Endodermal cell (in vitro differentiated cells): ENCODE data around the gene FMC1. TPM values are rescaled to one million over a fixed set of nuclear protein-coding genes. Genes with fewer than 3 reads are reported as not detected.
A peak's percentile ranks its signal among the peaks of the same experiment; 100 is the strongest.
"Not testable (repeated sequence)": the region's sequence is repeated elsewhere in the genome, so short reads cannot be mapped to it uniquely, and the experiment has no call there.

Experiments
- DNase-seq: peaks from one replicate; pipeline ENCODE4 v3.0.0-alpha.2; 2017
- H3K27ac ChIP-seq: 2 replicates; pipeline ENCODE4 v1.5.1; 2013; ENCODE audit warnings: mild to moderate bottlenecking, low read depth, low read length, moderate library complexity
- H3K27me3 ChIP-seq: 2 replicates; pipeline ENCODE4 v1.6.1; 2013; ENCODE audit warnings: mild to moderate bottlenecking, low read length, moderate library complexity; ENCODE audit not compliant: insufficient read depth, control insufficient read depth, poor library complexity, severe bottlenecking
- H3K36me3 ChIP-seq: 2 replicates; pipeline ENCODE4 v1.7.0; 2013; ENCODE audit warnings: mild to moderate bottlenecking, low read length, moderate library complexity; ENCODE audit not compliant: control insufficient read depth, insufficient read depth
- H3K4me1 ChIP-seq: one replicate; pipeline ENCODE4 v1.7.0; 2013; ENCODE audit warnings: low read length; ENCODE audit not compliant: control insufficient read depth, insufficient read depth
- H3K4me3 ChIP-seq: 2 replicates; pipeline ENCODE4 v1.5.1; 2013; ENCODE audit warnings: mild to moderate bottlenecking, low read length, moderate library complexity
- H3K9ac ChIP-seq: 2 replicates; pipeline ENCODE4 v1.6.1; 2013; ENCODE audit warnings: mild to moderate bottlenecking, low read length, moderate library complexity; ENCODE audit not compliant: poor library complexity, severe bottlenecking; ENCODE audit errors: extremely low read depth
- H3K9me3 ChIP-seq: 2 replicates; pipeline ENCODE4 v1.6.1; 2013; ENCODE audit warnings: mild to moderate bottlenecking, low read length, moderate library complexity; ENCODE audit not compliant: control insufficient read depth
- H3K27ac Mint-ChIP-seq: 2 replicates; pipeline ENCODE4 v1.8.0; 2020; ENCODE audit warnings: mixed read lengths
- H3K27me3 Mint-ChIP-seq: 2 replicates; pipeline ENCODE4 v1.8.0; 2021; ENCODE audit warnings: mild to moderate bottlenecking, mixed read lengths; ENCODE audit not compliant: insufficient read depth
- H3K36me3 Mint-ChIP-seq: 2 replicates; pipeline ENCODE4 v1.8.0; 2020; ENCODE audit warnings: low read depth, mixed read lengths
- H3K4me1 Mint-ChIP-seq: 2 replicates; pipeline ENCODE4 v1.8.0; 2020; ENCODE audit warnings: mixed read lengths
- H3K4me3 Mint-ChIP-seq: 2 replicates; pipeline ENCODE4 v1.8.0; 2020; ENCODE audit warnings: mild to moderate bottlenecking, moderate library complexity, mixed read lengths
- H3K9me3 Mint-ChIP-seq: 2 replicates; pipeline ENCODE4 v1.8.0; 2020; ENCODE audit warnings: mild to moderate bottlenecking, mixed read lengths
- WGBS, 2 experiments: methylation state at CpG; one replicate each; pipeline versions ENCODE4 v1.1.5 to v1.1.7; 2013; ENCODE audit warnings: missing lambda C conversion rate in 2 of 2, mixed read lengths in 1 of 2; ENCODE audit not compliant: insufficient coverage in 1 of 2, insufficient read length in 1 of 2; 5-methylcytosine and 5-hydroxymethylcytosine counted together
- total RNA-seq, 2 donors: library from RNA; stranded (reverse); fragmentation: NEBNext Ultra II Directional in 1 of 2; extraction: Animal tissue kit (Norgen Biotek cat#: 25700) in 1 of 2; gene quantifications; 2 replicates in 1 of 2; 3 replicates in 1 of 2; pipeline ENCODE4 v1.2.1, GENCODE V29; 2021
- TF ChIP-seq, protein P1 (sequence below): fragments of 200-600 bp; sonication (generic); conservative IDR thresholded peaks from 2 replicates; pipeline ENCODE4 v1.5.0; 2021; ENCODE audit warnings: antibody characterized with exemption, mild to moderate bottlenecking

The FMC1 gene
- total RNA-seq, 2 donors from 2014 or later, result 10.8 to 17.1 TPM

DNA sequence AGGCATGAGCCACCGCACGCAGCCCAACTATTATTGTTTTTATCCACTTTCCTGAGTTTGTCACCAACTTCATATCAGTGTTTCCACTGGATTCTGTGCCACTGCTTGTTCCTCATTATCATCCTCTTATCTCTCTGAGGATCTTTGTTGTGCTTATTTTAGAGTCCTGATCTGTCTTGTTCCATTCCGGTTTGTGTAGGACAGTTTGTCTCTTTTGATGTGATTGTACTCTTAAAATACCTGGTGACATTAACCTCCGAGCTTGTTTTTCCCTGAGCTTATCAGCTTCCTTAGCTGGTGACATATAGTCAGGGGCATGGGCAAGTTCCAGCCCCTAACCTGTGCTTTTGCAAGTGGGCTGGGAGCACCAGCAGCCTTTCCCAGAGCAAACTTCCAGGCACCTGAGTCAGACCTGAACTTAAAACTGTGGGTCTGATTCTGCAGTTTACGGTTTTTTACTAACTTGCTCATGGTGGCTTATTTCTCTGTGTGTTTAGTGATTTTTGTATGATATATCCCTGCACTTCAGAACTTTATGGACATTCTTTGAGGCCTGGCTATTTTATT, 23.1 kb upstream of the FMC1 start:
- Histone ChIP-seq H3K27ac (no peak overlapping the region), H3K27me3 (no peaks in the 10 kb centered on the region), H3K36me3 (no peaks in the 10 kb centered on the region), H3K4me3 (no peak overlapping the region), H3K9me3 (no peaks in the 10 kb centered on the region), H3K4me1 (peaks cover 3% of the 10 kb centered on the region), H3K9ac (no peak overlapping the region)
- no peaks in the 10 kb centered on the region for H3K36me3 Mint-ChIP-seq
- H3K27ac Mint-ChIP-seq, result no peak overlapping the region
- no peaks in the 10 kb centered on the region for H3K27me3 Mint-ChIP-seq
- 92 to 94% methylated on average over 4 to 5 of the region's 5 CpGs for WGBS, 2 experiments
- peaks cover 4% of the 10 kb centered on the region for H3K4me1 Mint-ChIP-seq
- H3K9me3 Mint-ChIP-seq, result no peaks in the 10 kb centered on the region
- no peak for DNase-seq
- TF ChIP-seq, protein P1, sequence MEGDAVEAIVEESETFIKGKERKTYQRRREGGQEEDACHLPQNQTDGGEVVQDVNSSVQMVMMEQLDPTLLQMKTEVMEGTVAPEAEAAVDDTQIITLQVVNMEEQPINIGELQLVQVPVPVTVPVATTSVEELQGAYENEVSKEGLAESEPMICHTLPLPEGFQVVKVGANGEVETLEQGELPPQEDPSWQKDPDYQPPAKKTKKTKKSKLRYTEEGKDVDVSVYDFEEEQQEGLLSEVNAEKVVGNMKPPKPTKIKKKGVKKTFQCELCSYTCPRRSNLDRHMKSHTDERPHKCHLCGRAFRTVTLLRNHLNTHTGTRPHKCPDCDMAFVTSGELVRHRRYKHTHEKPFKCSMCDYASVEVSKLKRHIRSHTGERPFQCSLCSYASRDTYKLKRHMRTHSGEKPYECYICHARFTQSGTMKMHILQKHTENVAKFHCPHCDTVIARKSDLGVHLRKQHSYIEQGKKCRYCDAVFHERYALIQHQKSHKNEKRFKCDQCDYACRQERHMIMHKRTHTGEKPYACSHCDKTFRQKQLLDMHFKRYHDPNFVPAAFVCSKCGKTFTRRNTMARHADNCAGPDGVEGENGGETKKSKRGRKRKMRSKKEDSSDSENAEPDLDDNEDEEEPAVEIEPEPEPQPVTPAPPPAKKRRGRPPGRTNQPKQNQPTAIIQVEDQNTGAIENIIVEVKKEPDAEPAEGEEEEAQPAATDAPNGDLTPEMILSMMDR, result no peak
- no peak overlapping the region for H3K4me3 Mint-ChIP-seq

DNA sequence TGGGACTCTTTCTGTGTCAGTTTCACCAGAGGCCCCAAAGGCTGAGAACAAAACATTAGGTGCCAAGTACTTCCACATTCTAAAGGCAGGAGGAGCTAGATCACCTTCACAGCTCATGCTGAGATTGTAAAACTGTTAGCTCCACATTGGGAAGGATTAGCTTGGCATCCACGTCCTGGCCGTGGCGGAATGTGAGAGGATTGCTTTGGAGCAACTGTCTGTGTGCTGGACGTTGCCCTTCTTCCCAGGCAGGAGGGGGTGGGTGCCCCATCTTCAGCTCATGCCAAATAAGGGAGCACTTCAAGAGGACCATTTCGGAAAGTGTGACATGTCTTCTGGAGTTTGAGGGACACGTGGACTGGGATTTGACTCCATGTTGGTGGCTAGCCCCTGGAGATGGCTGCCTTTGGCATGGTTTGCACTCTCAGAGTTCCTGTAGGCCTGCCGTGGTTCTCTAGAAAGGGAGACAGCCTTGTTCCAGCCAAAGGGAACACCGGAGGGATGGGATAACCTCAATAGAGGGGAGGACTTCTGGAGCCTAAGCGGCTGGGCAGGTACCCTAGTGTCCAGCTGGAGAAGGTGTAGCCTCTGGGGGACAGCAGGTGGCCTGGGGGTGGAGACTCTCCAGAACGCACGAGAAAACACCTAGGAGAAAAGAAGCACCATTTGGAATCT, 19.9 kb upstream of the FMC1 start:
- Histone ChIP-seq H3K27ac (no peak overlapping the region), H3K9ac (no peak overlapping the region), H3K9me3 (no peaks in the 10 kb centered on the region), H3K36me3 (no peaks in the 10 kb centered on the region), H3K27me3 (no peaks in the 10 kb centered on the region), H3K4me3 (no peak overlapping the region), H3K4me1 (peaks cover 3% of the 10 kb centered on the region)
- Mint-ChIP-seq H3K9me3 (no peaks in the 10 kb centered on the region), H3K27me3 (peaks cover under 1% of the 10 kb centered on the region), H3K4me1 (peaks cover 4% of the 10 kb centered on the region), H3K27ac (no peak overlapping the region), H3K36me3 (no peaks in the 10 kb centered on the region), H3K4me3 (no peak overlapping the region)
- TF ChIP-seq, protein P1, result peak; percentile 77
- 82 to 84% methylated on average over 8 to 11 of the region's 11 CpGs for WGBS, 2 experiments
- peak; percentile 81 for DNase-seq

DNA sequence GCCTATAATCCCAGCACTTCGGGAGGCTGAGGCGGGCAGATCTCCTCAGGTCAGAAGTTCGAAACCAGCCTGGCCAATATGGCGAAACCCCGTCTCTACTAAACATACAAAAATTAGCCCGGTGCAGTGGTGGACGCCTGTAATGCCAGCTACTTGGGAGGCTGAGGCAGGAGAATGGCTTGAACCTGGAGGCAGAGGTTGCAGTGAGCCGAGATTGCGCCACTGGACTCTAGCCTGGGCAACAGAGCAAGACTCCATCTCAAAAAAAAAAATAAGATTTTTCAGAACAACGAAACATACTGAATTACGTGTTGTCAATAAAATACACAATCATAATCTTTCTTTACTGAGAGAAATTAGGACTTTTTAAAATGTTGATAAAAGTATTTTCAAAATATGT, 16.4 kb upstream of the FMC1 start:
- not testable (repeated sequence) for H3K36me3 ChIP-seq, H3K9me3 ChIP-seq, H3K4me1 Mint-ChIP-seq, H3K27me3 ChIP-seq, H3K9me3 Mint-ChIP-seq, H3K9ac ChIP-seq, H3K27ac Mint-ChIP-seq, DNase-seq, H3K36me3 Mint-ChIP-seq, H3K27ac ChIP-seq, H3K27me3 Mint-ChIP-seq, H3K4me3 ChIP-seq, H3K4me1 ChIP-seq, H3K4me3 Mint-ChIP-seq
- 90 to 92% methylated on average over 2 to 9 of the region's 11 CpGs for WGBS, 2 experiments
